HepG2 (cell line): ENCODE measurements around the gene ZFAND2B. TPM values are rescaled to one million over a fixed set of nuclear protein-coding genes. Genes with fewer than 3 reads are reported as not detected.
A peak's percentile ranks its signal among the peaks of the same experiment; 100 is the strongest.

Source experiments
- ARNT2 ChIP-seq: sonication (generic); formaldehyde crosslinking; IDR thresholded peaks from 2 replicates; pipeline ENCODE4 v1.8.0; 2022; ENCODE audit warnings: mild to moderate bottlenecking, low read depth, missing genetic modification reagents, moderate library complexity
- GPN1 ChIP-seq: sonication (generic); formaldehyde crosslinking; IDR thresholded peaks from 2 replicates; pipeline ENCODE4 v1.5.1; 2020; ENCODE audit warnings: missing genetic modification reagents, borderline replicate concordance
- IRX3 ChIP-seq: sonication (generic); formaldehyde crosslinking; IDR thresholded peaks from 2 replicates; pipeline ENCODE4 v1.8.1; 2023; ENCODE audit warnings: mild to moderate bottlenecking, low read depth, missing genetic modification reagents, borderline replicate concordance
- MAZ ChIP-seq, 2 experiments: sonication (generic) in 1 of 2; formaldehyde crosslinking in 1 of 2; IDR thresholded peaks; 2 replicates each; pipeline versions ENCODE4 v1.5.0 to v1.6.1; 2012 to 2020; ENCODE audit warnings: low read depth in 2 of 2, mild to moderate bottlenecking in 2 of 2, borderline replicate concordance in 1 of 2, improper control_type of control experiment in 1 of 2, low read length in 1 of 2, missing genetic modification reagents in 1 of 2, moderate library complexity in 1 of 2
- MED1 ChIP-seq: sonication (generic); formaldehyde crosslinking; IDR thresholded peaks from 2 replicates; pipeline ENCODE4 v1.4.0; 2020; ENCODE audit warnings: missing genetic modification reagents
- PRMT3 ChIP-seq: sonication (generic); formaldehyde crosslinking; IDR thresholded peaks from 2 replicates; pipeline ENCODE4 v1.8.1; 2022; ENCODE audit warnings: low read depth, mild to moderate bottlenecking, moderate library complexity, missing genetic modification reagents, borderline replicate concordance
- RAD51 ChIP-seq: fragments of 450-650 bp; IDR thresholded peaks from 2 replicates; pipeline ENCODE4 v1.6.1; 2016; ENCODE audit warnings: borderline replicate concordance
- SP1 ChIP-seq, 2 experiments: fragments of 450-650 bp in 1 of 2; sonication (generic) in 1 of 2; formaldehyde crosslinking in 1 of 2; IDR thresholded peaks; 2 replicates each; pipeline versions ENCODE4 v1.4.0 to v1.6.1; 2016 to 2020; ENCODE audit warnings: missing genetic modification reagents in 1 of 2
- SSRP1 ChIP-seq: IDR thresholded peaks from 2 replicates; pipeline ENCODE4 v1.6.1; 2016; ENCODE audit warnings: control low read depth
- STAT5B ChIP-seq: sonication (generic); formaldehyde crosslinking; IDR thresholded peaks from 2 replicates; pipeline ENCODE4 v1.4.0; 2020; ENCODE audit warnings: missing genetic modification reagents
- TSC22D2 ChIP-seq: sonication (generic); formaldehyde crosslinking; IDR thresholded peaks from 2 replicates; pipeline ENCODE4 v1.5.1; 2020; ENCODE audit warnings: missing genetic modification reagents, mild to moderate bottlenecking, borderline replicate concordance
- ZKSCAN5 ChIP-seq: sonication (generic); formaldehyde crosslinking; IDR thresholded peaks from 2 replicates; pipeline ENCODE4 v1.5.1; 2020; ENCODE audit warnings: mild to moderate bottlenecking, missing genetic modification reagents
- ZNF577 ChIP-seq: sonication (generic); formaldehyde crosslinking; IDR thresholded peaks from 2 replicates; pipeline ENCODE4 v1.4.0; 2020; ENCODE audit warnings: mild to moderate bottlenecking, low read depth, missing genetic modification reagents, borderline replicate concordance
- ZNF850 ChIP-seq: sonication (generic); formaldehyde crosslinking; conservative IDR thresholded peaks from 2 replicates; pipeline ENCODE4 v1.9.0; 2021; ENCODE audit warnings: mild to moderate bottlenecking, missing genetic modification reagents
- polyA plus RNA-seq, 8 experiments: library from polyadenylated mRNA; depleted of rRNA in 3 of 8; stranded (reverse) in 7 of 8; unstranded in 1 of 8; fragments of >200 nt; fragmentation: Illumina TruSeq in 4 of 8; extraction: Trizol in 4 of 8; gene quantifications; 2 replicates each; pipeline versions ENCODE4 v1.2.1 to v1.2.3, GENCODE V29; 2011 to 2016; ENCODE audit warnings: low read depth in 4 of 8, missing spikeins in 1 of 8, mixed read lengths in 1 of 8; ENCODE audit not compliant: insufficient read depth in 1 of 8
- total RNA-seq, 5 experiments: library from RNA; depleted of rRNA; stranded (reverse); fragments of >200 nt; fragmentation: Illumina TruSeq; extraction: Trizol; gene quantifications; 2 replicates each; pipeline ENCODE4 v1.2.3, GENCODE V29; 2016; ENCODE audit warnings: low read depth in 1 of 5
- TF ChIP-seq, protein P1 (sequence below): sonication (generic); formaldehyde crosslinking; IDR thresholded peaks from 2 replicates; pipeline ENCODE4 v1.8.0; 2022; ENCODE audit warnings: mild to moderate bottlenecking, missing genetic modification reagents; ENCODE audit not compliant: insufficient replicate concordance
- TF ChIP-seq, protein P2 (sequence below): sonication (generic); formaldehyde crosslinking; IDR thresholded peaks from 2 replicates; pipeline ENCODE4 v1.8.1; 2022; ENCODE audit warnings: mild to moderate bottlenecking, missing genetic modification reagents
- TF ChIP-seq, protein P3 (sequence below): sonication (generic); formaldehyde crosslinking; IDR thresholded peaks from 2 replicates; pipeline ENCODE4 v1.8.1; 2023; ENCODE audit warnings: mild to moderate bottlenecking, missing genetic modification reagents, borderline replicate concordance
- TF ChIP-seq, protein P4 (sequence below): sonication (generic); formaldehyde crosslinking; IDR thresholded peaks from 2 replicates; pipeline ENCODE4 v1.5.1; 2020; ENCODE audit warnings: mild to moderate bottlenecking, missing genetic modification reagents, borderline replicate concordance
- TF ChIP-seq, protein P5 (sequence below): sonication (generic); formaldehyde crosslinking; IDR thresholded peaks from 2 replicates; pipeline ENCODE4 v1.4.0; 2020; ENCODE audit warnings: mild to moderate bottlenecking, missing genetic modification reagents
- TF ChIP-seq, protein P6 (sequence below): IDR thresholded peaks from 2 replicates; pipeline ENCODE4 v1.6.1; 2016

ZFAND2B gene
- total and polyA plus RNA-seq, 2 of the 13 experiments (the other 11 are each of a cell fraction or from before 2014, with no cell fraction given): 53.3 to 115 TPM

DNA sequence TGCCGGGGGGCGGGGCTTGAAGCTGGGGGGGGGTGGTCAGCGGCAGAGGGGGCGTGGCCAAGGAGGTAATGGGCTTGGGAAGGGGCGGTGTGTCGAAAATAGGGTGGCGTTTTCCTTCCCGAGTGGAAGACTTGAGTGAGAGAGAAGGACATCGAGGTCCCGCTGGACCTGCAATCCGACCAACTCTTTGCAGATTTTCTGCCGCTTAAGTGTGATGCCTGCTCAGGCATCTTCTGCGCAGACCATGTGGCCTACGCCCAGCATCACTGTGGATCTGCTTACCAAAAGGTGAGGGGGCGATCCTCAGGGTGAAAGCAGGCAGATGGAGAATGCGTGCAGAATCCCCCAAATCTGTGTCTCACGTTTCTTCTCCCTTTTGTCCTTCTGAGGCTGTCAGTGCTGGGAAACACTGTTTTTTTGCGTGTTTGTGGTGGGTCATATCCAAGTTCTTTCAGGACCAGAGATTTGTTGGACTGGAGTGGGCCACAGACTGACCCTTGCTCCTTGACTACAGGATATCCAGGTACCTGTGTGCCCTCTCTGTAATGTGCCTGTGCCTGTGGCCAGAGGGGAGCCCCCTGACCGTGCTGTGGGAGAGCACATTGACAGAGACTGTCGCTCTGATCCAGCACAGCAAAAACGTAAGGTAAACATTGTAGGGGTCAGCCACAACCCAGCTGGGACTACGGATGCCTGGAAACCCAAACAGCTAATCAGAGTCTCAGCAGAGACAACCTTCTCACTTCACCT, 727 bp downstream of the ZFAND2B start (continued):
- TF ChIP-seq, protein P1, sequence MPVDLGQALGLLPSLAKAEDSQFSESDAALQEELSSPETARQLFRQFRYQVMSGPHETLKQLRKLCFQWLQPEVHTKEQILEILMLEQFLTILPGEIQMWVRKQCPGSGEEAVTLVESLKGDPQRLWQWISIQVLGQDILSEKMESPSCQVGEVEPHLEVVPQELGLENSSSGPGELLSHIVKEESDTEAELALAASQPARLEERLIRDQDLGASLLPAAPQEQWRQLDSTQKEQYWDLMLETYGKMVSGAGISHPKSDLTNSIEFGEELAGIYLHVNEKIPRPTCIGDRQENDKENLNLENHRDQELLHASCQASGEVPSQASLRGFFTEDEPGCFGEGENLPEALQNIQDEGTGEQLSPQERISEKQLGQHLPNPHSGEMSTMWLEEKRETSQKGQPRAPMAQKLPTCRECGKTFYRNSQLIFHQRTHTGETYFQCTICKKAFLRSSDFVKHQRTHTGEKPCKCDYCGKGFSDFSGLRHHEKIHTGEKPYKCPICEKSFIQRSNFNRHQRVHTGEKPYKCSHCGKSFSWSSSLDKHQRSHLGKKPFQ (CRISPR knock-in tag): no peak
- TF ChIP-seq, protein P2, sequence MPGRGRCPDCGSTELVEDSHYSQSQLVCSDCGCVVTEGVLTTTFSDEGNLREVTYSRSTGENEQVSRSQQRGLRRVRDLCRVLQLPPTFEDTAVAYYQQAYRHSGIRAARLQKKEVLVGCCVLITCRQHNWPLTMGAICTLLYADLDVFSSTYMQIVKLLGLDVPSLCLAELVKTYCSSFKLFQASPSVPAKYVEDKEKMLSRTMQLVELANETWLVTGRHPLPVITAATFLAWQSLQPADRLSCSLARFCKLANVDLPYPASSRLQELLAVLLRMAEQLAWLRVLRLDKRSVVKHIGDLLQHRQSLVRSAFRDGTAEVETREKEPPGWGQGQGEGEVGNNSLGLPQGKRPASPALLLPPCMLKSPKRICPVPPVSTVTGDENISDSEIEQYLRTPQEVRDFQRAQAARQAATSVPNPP (CRISPR knock-in tag): no peak
- TF ChIP-seq PRMT3 (CRISPR knock-in tag): no peak; the same call in 1 of the 2 replicates
- TF ChIP-seq IRX3 (CRISPR knock-in tag): no peak
- TF ChIP-seq GPN1 (CRISPR knock-in tag): no peak
- TF ChIP-seq TSC22D2 (CRISPR knock-in tag): 0 out of 2 replicates have a peak, but pooled peaks have one; percentile 19
- no peak; the same call in 1 of the 2 replicates for TF ChIP-seq ARNT2
- no peak for TF ChIP-seq MAZ (IDR thresholded peaks at IDR 0.05; ENCODE audit: borderline replicate concordance, low read depth, low read length)
- TF ChIP-seq MAZ (CRISPR knock-in tag; IDR thresholded peaks at IDR 0.05; ENCODE audit: low read depth): no peak
- TF ChIP-seq, protein P3, sequence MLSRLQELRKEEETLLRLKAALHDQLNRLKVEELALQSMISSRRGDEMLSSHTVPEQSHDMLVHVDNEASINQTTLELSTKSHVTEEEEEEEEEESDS (CRISPR knock-in tag): no peak
- no peak for TF ChIP-seq ZKSCAN5
- TF ChIP-seq SSRP1 (CRISPR knock-in tag): peak; percentile 97
- no peak for TF ChIP-seq ZNF850 (CRISPR knock-in tag)
- no peak for TF ChIP-seq SP1 (IDR thresholded peaks at IDR 0.05)
- TF ChIP-seq SP1 (CRISPR knock-in tag; IDR thresholded peaks at IDR 0.05): peak; percentile 54
- no peak for TF ChIP-seq STAT5B (CRISPR knock-in tag)
- TF ChIP-seq, protein P4, sequence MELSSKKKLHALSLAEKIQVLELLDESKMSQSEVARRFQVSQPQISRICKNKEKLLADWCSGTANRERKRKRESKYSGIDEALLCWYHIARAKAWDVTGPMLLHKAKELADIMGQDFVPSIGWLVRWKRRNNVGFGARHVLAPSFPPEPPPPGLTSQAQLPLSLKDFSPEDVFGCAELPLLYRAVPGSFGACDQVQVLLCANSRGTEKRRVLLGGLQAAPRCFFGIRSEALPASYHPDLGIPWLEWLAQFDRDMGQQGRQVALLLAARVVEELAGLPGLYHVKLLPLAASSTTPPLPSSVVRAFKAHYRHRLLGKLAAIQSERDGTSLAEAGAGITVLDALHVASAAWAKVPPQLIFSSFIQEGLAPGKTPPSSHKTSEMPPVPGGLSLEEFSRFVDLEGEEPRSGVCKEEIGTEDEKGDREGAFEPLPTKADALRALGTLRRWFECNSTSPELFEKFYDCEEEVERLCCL: no peak
- TF ChIP-seq ZNF577: no peak
- TF ChIP-seq MED1 (CRISPR knock-in tag): no peak
- TF ChIP-seq, protein P5, sequence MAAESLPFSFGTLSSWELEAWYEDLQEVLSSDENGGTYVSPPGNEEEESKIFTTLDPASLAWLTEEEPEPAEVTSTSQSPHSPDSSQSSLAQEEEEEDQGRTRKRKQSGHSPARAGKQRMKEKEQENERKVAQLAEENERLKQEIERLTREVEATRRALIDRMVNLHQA: no peak
- no peak for TF ChIP-seq RAD51
- TF ChIP-seq, protein P6, sequence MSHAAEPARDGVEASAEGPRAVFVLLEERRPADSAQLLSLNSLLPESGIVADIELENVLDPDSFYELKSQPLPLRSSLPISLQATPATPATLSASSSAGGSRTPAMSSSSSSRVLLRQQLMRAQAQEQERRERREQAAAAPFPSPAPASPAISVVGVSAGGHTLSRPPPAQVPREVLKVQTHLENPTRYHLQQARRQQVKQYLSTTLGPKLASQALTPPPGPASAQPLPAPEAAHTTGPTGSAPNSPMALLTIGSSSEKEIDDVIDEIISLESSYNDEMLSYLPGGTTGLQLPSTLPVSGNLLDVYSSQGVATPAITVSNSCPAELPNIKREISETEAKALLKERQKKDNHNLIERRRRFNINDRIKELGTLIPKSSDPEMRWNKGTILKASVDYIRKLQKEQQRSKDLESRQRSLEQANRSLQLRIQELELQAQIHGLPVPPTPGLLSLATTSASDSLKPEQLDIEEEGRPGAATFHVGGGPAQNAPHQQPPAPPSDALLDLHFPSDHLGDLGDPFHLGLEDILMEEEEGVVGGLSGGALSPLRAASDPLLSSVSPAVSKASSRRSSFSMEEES: no peak
